GM10248 (cell line): ENCODE data around the gene EFHC1.

Experiments used
- CTCF ChIA-PET: fragments of 300-600 bp; sonication (Branson Sonifier 250); formaldehyde crosslinking; extraction: SDS; loops from one replicate; lab custom pipeline; 2021; ENCODE audit warnings: antibody characterized with exemption; lab: Yijun Ruan, JAX
- POLR2A ChIA-PET: fragments of 350-650 bp; sonication (Branson Sonifier 250); formaldehyde crosslinking; extraction: SDS; loops from one replicate; lab custom pipeline; 2020; ENCODE audit warnings: antibody characterized with exemption; lab: Yijun Ruan, JAX
- DNase-seq: peaks from one replicate; pipeline ENCODE4 v3.0.0; 2012; ENCODE audit errors: extremely low spot score
- TF ChIP-seq, protein P1 (sequence below): IDR thresholded peaks from 2 replicates; pipeline ENCODE4 v1.5.1; 2012; ENCODE audit warnings: mild to moderate bottlenecking, low read depth; ENCODE audit errors: extremely low read depth, missing control alignments, control extremely low read depth

Gene EFHC1

GRCh38 chr6:52415917-52416628, 4.1 kb upstream of the EFHC1 start:
- TF ChIP-seq, protein P1, sequence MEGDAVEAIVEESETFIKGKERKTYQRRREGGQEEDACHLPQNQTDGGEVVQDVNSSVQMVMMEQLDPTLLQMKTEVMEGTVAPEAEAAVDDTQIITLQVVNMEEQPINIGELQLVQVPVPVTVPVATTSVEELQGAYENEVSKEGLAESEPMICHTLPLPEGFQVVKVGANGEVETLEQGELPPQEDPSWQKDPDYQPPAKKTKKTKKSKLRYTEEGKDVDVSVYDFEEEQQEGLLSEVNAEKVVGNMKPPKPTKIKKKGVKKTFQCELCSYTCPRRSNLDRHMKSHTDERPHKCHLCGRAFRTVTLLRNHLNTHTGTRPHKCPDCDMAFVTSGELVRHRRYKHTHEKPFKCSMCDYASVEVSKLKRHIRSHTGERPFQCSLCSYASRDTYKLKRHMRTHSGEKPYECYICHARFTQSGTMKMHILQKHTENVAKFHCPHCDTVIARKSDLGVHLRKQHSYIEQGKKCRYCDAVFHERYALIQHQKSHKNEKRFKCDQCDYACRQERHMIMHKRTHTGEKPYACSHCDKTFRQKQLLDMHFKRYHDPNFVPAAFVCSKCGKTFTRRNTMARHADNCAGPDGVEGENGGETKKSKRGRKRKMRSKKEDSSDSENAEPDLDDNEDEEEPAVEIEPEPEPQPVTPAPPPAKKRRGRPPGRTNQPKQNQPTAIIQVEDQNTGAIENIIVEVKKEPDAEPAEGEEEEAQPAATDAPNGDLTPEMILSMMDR = no peak
- POLR2A ChIA-PET = no interaction called here
- no peak for DNase-seq
- CTCF ChIA-PET = interaction anchor here (0.7 to 6.9 kb wide), 30 partner anchors 8 to 640 kb away, joined by 3 to 89 read pairs (median 6); partner anchors contain the start of genes GSTA4, MCM3 and TRAM2

DNA sequence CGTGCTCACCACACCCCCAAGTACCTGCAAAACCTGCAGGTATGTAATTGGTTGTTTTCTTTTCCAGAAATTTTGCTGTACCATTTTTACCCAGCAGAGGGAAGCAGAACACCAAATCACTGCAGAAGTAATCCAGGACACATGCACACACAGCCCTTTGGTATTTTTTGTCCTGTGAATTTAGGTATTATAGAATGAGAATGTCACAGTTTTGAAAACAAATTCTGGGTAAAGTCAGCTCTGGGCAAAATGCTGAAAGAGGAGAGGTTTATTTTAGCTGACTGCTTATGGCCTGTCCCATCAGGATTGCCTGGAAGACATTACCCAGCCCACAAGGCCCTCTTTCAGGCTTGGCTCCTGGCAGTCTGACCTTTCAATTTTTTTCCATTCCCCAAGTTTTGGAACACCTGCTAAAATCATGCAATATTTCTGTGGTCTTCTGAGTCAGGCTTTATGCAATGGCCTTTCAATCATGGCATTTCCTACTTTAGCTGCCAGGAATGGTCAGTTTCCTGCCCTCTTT, 3.5 kb upstream of the EFHC1 start:
- POLR2A ChIA-PET = no interaction called here
- CTCF ChIA-PET = interaction anchor here (0.7 to 6.9 kb wide), 27 partner anchors 9 to 262 kb away, joined by 3 to 89 read pairs (median 5); partner anchors contain the start of genes MCM3, PAQR8 and TRAM2
- TF ChIP-seq, protein P1 = peak; percentile 68
- DNase-seq = peak; percentile 53

GRCh38 chr6:52417675-52418111, 2.4 kb upstream of the EFHC1 start:
- no peak for DNase-seq
- POLR2A ChIA-PET = no interaction called here
- CTCF ChIA-PET = interaction anchor here (1.1 to 6.9 kb wide), 20 partner anchors 10 to 258 kb away, joined by 3 to 89 read pairs (median 6); partner anchors contain the start of genes MCM3, PAQR8 and TRAM2
- TF ChIP-seq, protein P1 = no peak

DNA sequence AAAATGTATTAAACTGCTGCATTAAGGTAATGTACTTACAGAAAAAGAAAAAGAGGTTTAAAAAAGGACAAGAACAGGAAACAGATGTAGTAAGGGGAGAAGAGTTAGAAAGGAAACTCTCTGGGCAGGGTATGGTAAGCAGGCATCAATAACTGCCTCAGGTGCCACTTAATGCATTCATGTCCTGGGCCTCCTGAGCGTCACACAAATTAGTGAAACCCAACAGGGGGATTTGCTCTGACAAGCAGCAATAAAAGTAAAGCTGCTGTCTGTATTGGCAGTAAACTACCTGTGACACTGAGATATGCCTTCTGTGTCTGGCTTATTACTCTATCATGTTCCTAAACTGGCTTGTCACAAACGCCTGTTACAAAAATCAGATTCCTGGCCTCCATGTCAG, 1.5 kb upstream of the EFHC1 start:
- no peak for DNase-seq
- ChIA-PET CTCF (interaction anchor here (1.0 to 6.9 kb wide), 14 partner anchors 11 to 247 kb away, joined by 3 to 89 read pairs (median 6); partner anchors contain the start of gene MCM3), POLR2A (no interaction called here)
- TF ChIP-seq, protein P1 = no peak

- TF ChIP-seq, protein P1 = no peak
- CTCF ChIA-PET = interaction anchor here (0.7 to 6.9 kb wide), 11 partner anchors 20 to 244 kb away, joined by 3 to 89 read pairs (median 3); partner anchors contain the start of gene TRAM2
- no peak for DNase-seq
- POLR2A ChIA-PET = no interaction called here
Measured at GRCh38 chr6:52420668-52421358, 671 bp downstream of the EFHC1 start.

DNA sequence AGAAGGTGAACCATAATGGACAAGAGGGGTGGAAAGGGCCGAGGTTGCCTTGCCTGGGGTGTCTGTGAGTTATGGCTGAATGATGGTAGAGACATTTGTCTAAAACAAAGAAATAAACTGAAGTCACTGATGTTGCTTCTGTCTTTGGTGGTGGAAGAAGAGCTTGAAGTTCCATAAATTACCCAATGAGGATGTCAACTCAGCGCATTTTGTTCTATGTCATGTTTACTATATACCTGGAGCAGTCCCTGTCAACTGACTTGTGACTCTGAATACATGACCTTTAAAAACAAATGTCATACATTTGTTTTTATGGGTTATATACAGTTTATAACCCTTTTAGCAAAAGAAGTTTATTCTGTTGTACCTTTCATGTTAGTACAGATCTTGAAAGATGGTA, 2.0 kb downstream of the EFHC1 start:
- CTCF ChIA-PET = interaction anchor here (1.4 to 1.7 kb wide), 2 partner anchors 114 to 135 kb away, joined by 3 to 4 read pairs; no protein-coding TSS in a partner anchor
- no peak for DNase-seq
- TF ChIP-seq, protein P1 = no peak
- POLR2A ChIA-PET = no interaction called here
